Lower lobe of right lung (tissue), 2 donors: Measurements from ENCODE around the gene SOD2. TPM values are rescaled to one million over a fixed set of nuclear protein-coding genes. Genes with fewer than 3 reads are reported as not detected.
A peak's percentile ranks its signal among the peaks of the same experiment; 100 is the strongest.

ENCODE experiments used
- ATAC-seq, 2 donors: fragments of 200-7000 bp; cut with Tn5 transposase; one replicate each; pipeline ENCODE4 v1.9.1; 2020 to 2022; ENCODE audit warnings: mild to moderate bottlenecking in 2 of 2, moderate library complexity in 2 of 2
- DNase-seq: peaks from one replicate; pipeline ENCODE4 v3.0.0-alpha.2; 2020
- H3K27ac ChIP-seq: fragments of 200-600 bp; one replicate; pipeline ENCODE4 v1.8.0; 2022
- H3K27me3 ChIP-seq: fragments of 200-600 bp; one replicate; pipeline ENCODE4 v1.8.0; 2022; ENCODE audit warnings: low read depth
- H3K36me3 ChIP-seq: fragments of 200-600 bp; one replicate; pipeline ENCODE4 v1.8.0; 2022; ENCODE audit warnings: mild to moderate bottlenecking
- H3K4me1 ChIP-seq: fragments of 200-600 bp; one replicate; pipeline ENCODE4 v1.8.0; 2022
- H3K4me3 ChIP-seq: fragments of 200-600 bp; one replicate; pipeline ENCODE4 v1.8.0; 2022; ENCODE audit warnings: mild to moderate bottlenecking
- H3K9me3 ChIP-seq: fragments of 200-600 bp; one replicate; pipeline ENCODE4 v1.8.0; 2022
- CTCF ChIP-seq: fragments of 200-600 bp; IDR thresholded peaks from one replicate; pipeline ENCODE4 v1.8.0; 2022; ENCODE audit warnings: antibody characterized with exemption, mild to moderate bottlenecking
- intact Hi-C: fragments of 100-400 bp; cut with DNase I; formaldehyde crosslinking; loops from one replicate; pipeline ENCODE4 v1.11.0; 2022
- total RNA-seq: library from RNA; stranded (reverse); fragmentation: NEBNext Ultra II Directional; extraction: Animal tissue kit (Norgen Biotek cat#: 25700); gene quantifications from one replicate; pipeline ENCODE4 v1.2.1, GENCODE V29; 2021
- donor health status: DM: no; HTN: yes; CAD: no; lungs with severe emphysema.

The SOD2 gene
- total RNA-seq, 1 donor from 2014 or later = 352 TPM

- intact Hi-C loops = loop anchor here (10.0 kb wide), 1 partner anchor 481 kb away; no protein-coding TSS in a partner anchor
- DNase-seq = no peak
- H3K36me3 ChIP-seq = no peaks in the 10 kb centered on the region
- H3K27ac ChIP-seq = no peak overlapping the region
- no peak for TF ChIP-seq CTCF
- no peaks in the 10 kb centered on the region for H3K4me1 ChIP-seq
- ATAC-seq = no peak
- H3K27me3 ChIP-seq = no peaks in the 10 kb centered on the region
- H3K9me3 ChIP-seq = no peaks in the 10 kb centered on the region
- H3K4me3 ChIP-seq = no peak overlapping the region
Observed at GRCh38 chr6:159655409-159655988, 37.5 kb downstream of the SOD2 start.

- no peak overlapping the region for H3K4me3 ChIP-seq
- no peaks in the 10 kb centered on the region for H3K27me3 ChIP-seq
- no peaks in the 10 kb centered on the region for H3K36me3 ChIP-seq
- no peaks in the 10 kb centered on the region for H3K9me3 ChIP-seq
- DNase-seq (no peak), ATAC-seq (peak; percentile 56 to 57)
- TF ChIP-seq CTCF = peak; percentile 63
- intact Hi-C loops = loop anchor here (10.0 kb wide), 1 partner anchor 480 kb away; no protein-coding TSS in a partner anchor
- H3K27ac ChIP-seq = no peak overlapping the region
- no peaks in the 10 kb centered on the region for H3K4me1 ChIP-seq
Observed at GRCh38 chr6:159654483-159655098, 38.5 kb downstream of the SOD2 start.

- Histone ChIP-seq H3K4me1 (no peaks in the 10 kb centered on the region), H3K4me3 (no peak overlapping the region), H3K27ac (no peak overlapping the region), H3K36me3 (no peaks in the 10 kb centered on the region), H3K9me3 (no peaks in the 10 kb centered on the region), H3K27me3 (no peaks in the 10 kb centered on the region)
- no peak for TF ChIP-seq CTCF
- intact Hi-C loops = loop anchor here (10.0 kb wide), 1 partner anchor 476 kb away; no protein-coding TSS in a partner anchor
- ATAC-seq (no peak), DNase-seq (no peak)
Observed at GRCh38 chr6:159650314-159650713, 42.7 kb downstream of the SOD2 start.

GRCh38 chr6:159649441-159649840 is 43.6 kb downstream of the SOD2 start:
- ATAC-seq = no peak
- H3K36me3 ChIP-seq = no peaks in the 10 kb centered on the region
- intact Hi-C loops = no loop called here
- no peak for TF ChIP-seq CTCF
- no peaks in the 10 kb centered on the region for H3K4me1 ChIP-seq
- H3K9me3 ChIP-seq = no peaks in the 10 kb centered on the region
- no peak overlapping the region for H3K27ac ChIP-seq
- H3K4me3 ChIP-seq = no peak overlapping the region
- no peak for DNase-seq
- H3K27me3 ChIP-seq = no peaks in the 10 kb centered on the region

GRCh38 chr6:159646733-159647132 is 46.3 kb downstream of the SOD2 start:
- no peaks in the 10 kb centered on the region for H3K4me1 ChIP-seq
- H3K4me3 ChIP-seq = no peak overlapping the region
- intact Hi-C loops = no loop called here
- no peaks in the 10 kb centered on the region for H3K27me3 ChIP-seq
- H3K9me3 ChIP-seq = no peaks in the 10 kb centered on the region
- ATAC-seq (peak in 1 of 2 donors; percentile 16), DNase-seq (no peak)
- TF ChIP-seq CTCF = no peak
- no peaks in the 10 kb centered on the region for H3K36me3 ChIP-seq
- H3K27ac ChIP-seq = no peak overlapping the region
